Lung (tissue), 13 donors: ENCODE results near the gene C10orf95. TPM values are rescaled to one million over a fixed set of nuclear protein-coding genes. Genes with fewer than 3 reads are reported as not detected.

Experiments used
- ATAC-seq: fragments of 200-7000 bp; cut with Tn5 transposase; one replicate; pipeline ENCODE4 v1.9.1; 2020; ENCODE audit warnings: moderate number of reproducible peaks; ENCODE audit not compliant: insufficient read depth, low FRiP score
- DNase-seq, 3 donors: peaks; one replicate each; pipeline ENCODE4 v3.0.0-alpha.2; 2013 to 2017
- H3K27ac ChIP-seq, 2 donors: one replicate each; pipeline ENCODE4 v1.5.1; 2013; ENCODE audit warnings: mild to moderate bottlenecking in 2 of 2, moderate library complexity in 2 of 2, control low read depth in 1 of 2, inconsistent platforms in 1 of 2, low read depth in 1 of 2, low read length in 1 of 2
- H3K27me3 ChIP-seq, 3 donors: one replicate each; pipeline ENCODE4 v1.5.1; 2013; ENCODE audit warnings: low read length in 2 of 3; ENCODE audit not compliant: control insufficient read depth in 3 of 3, insufficient read depth in 3 of 3
- H3K36me3 ChIP-seq, 4 donors: one replicate each; pipeline ENCODE4 v1.5.1; 2013; ENCODE audit warnings: low read length in 4 of 4, mild to moderate bottlenecking in 1 of 4, moderate library complexity in 1 of 4; ENCODE audit not compliant: control insufficient read depth in 4 of 4, insufficient read depth in 4 of 4
- H3K4me1 ChIP-seq, 5 donors: one replicate each; pipeline ENCODE4 v1.5.1; 2013; ENCODE audit warnings: low read length in 5 of 5, mild to moderate bottlenecking in 2 of 5, moderate library complexity in 1 of 5; ENCODE audit not compliant: control insufficient read depth in 5 of 5, insufficient read depth in 5 of 5
- H3K4me3 ChIP-seq: one replicate; pipeline ENCODE4 v1.5.1; 2013; ENCODE audit warnings: mild to moderate bottlenecking, control low read depth, moderate library complexity
- H3K9ac ChIP-seq, 2 donors: one replicate each; pipeline ENCODE4 v1.5.1; 2013; ENCODE audit warnings: low read length in 2 of 2, control low read depth in 1 of 2; ENCODE audit not compliant: insufficient read depth in 1 of 2
- H3K9me3 ChIP-seq, 4 donors: one replicate each; pipeline ENCODE4 v1.5.1; 2013; ENCODE audit warnings: low read length in 3 of 4, mild to moderate bottlenecking in 1 of 4, moderate library complexity in 1 of 4; ENCODE audit not compliant: control insufficient read depth in 4 of 4, insufficient read depth in 3 of 4
- WGBS, 2 donors: extraction: QIAGEN DNeasy Blood & Tissue Kit; methylation state at CpG; one replicate each; pipeline ENCODE4 v1.1.7; 2013; 5-methylcytosine and 5-hydroxymethylcytosine counted together
- polyA plus RNA-seq, 2 donors: library from polyadenylated mRNA; stranded (reverse); fragments of 200-250 nt; gene quantifications; one replicate each; pipeline ENCODE4 v1.2.1, GENCODE V29; 2013
- small RNA-seq: library from RNA; depleted of rRNA; stranded (forward); fragments of <200 nt; gene quantifications from one replicate; pipeline ENCODE3, GENCODE V24; 2014; ENCODE audit warnings: low replicate concordance
- total RNA-seq, 2 donors: library from RNA; depleted of rRNA in 1 of 2; stranded (reverse); fragments of >200 nt in 1 of 2; gene quantifications; one replicate each; pipeline ENCODE4 v1.2.1, GENCODE V29; 2014 to 2021
- TF ChIP-seq, protein P1 (sequence below): IDR thresholded peaks from 2 replicates; pipeline ENCODE4 v1.5.1; 2012; ENCODE audit warnings: mild to moderate bottlenecking; ENCODE audit errors: control extremely low read depth, extremely low read depth
- donor health status: control.
- donor health status: control.
- donor health status: Bipolar disorder and iron deficiency.
- donor health status: healthy.
- donor health status: DM: yes; HTN: yes; CAD: no.

C10orf95 gene
- total and polyA plus RNA-seq, 4 donors = 3.9 to 20.4 (median 6.2) TPM

DNA sequence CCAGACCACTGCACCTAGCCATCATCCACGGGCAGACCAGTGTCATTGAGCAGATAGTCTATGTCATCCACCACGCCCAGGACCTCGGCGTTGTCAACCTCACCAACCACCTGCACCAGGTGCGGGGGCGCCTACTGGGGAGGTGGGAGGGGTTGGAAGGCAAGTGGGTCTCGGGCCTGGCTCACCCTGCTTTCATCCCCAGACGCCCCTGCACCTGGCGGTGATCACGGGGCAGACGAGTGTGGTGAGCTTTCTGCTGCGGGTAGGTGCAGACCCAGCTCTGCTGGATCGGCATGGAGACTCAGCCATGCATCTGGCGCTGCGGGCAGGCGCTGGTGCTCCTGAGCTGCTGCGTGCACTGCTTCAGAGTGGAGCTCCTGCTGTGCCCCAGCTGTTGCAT, 51.3 kb downstream of the C10orf95 start:
- DNase-seq (no peak), ATAC-seq (no peak)
- H3K9me3 ChIP-seq = no peaks in the 10 kb centered on the region
- H3K4me1 ChIP-seq = peaks cover 0 to 16% (median 9%) of the 10 kb centered on the region in 5 donors
- H3K4me3 ChIP-seq = no peak overlapping the region
- no peak overlapping the region for H3K27ac ChIP-seq
- WGBS, 2 donors = 89 to 94% methylated on average over 17 of the region's 17 CpGs
- peaks cover 0 to 36% (median 9%) of the 10 kb centered on the region in 4 donors for H3K36me3 ChIP-seq
- TF ChIP-seq, protein P1, sequence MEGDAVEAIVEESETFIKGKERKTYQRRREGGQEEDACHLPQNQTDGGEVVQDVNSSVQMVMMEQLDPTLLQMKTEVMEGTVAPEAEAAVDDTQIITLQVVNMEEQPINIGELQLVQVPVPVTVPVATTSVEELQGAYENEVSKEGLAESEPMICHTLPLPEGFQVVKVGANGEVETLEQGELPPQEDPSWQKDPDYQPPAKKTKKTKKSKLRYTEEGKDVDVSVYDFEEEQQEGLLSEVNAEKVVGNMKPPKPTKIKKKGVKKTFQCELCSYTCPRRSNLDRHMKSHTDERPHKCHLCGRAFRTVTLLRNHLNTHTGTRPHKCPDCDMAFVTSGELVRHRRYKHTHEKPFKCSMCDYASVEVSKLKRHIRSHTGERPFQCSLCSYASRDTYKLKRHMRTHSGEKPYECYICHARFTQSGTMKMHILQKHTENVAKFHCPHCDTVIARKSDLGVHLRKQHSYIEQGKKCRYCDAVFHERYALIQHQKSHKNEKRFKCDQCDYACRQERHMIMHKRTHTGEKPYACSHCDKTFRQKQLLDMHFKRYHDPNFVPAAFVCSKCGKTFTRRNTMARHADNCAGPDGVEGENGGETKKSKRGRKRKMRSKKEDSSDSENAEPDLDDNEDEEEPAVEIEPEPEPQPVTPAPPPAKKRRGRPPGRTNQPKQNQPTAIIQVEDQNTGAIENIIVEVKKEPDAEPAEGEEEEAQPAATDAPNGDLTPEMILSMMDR = no peak
- no peaks in the 10 kb centered on the region for H3K27me3 ChIP-seq
- peak overlapping the region; percentile 11 to 72 for H3K9ac ChIP-seq

Small RNA genes within 50 kb of the gene (small RNA-seq; reads per million reads assigned to genes)
- 1,718 reads per million, percentile 99 among the genes with 10 or more reads in this experiment for gene MIR146B

Other genes starting within 250 kb of the C10orf95 start
- gene ELOVL3, start 225.2 kb downstream of the C10orf95 start, total RNA-seq = 1 to 10 TPM in 1 of 2 donors, under 1 TPM in 1; 0.54 to 1.4 TPM
- 1 to 10 TPM in 1 of 2 donors, under 1 TPM in 1; 0.93 to 1.3 TPM for gene ELOVL3, start 225.2 kb downstream of the C10orf95 start, polyA plus RNA-seq
- not detected for gene PITX3, start 210.0 kb downstream of the C10orf95 start, total RNA-seq
- under 1 TPM in 1 of 2 donors, not detected in 1; 0.03 TPM for gene PITX3, start 210.0 kb downstream of the C10orf95 start, polyA plus RNA-seq
- 10 to 100 TPM; 34.0 to 48.5 TPM for gene GBF1, start 206.0 kb downstream of the C10orf95 start, total RNA-seq
- gene GBF1, start 206.0 kb downstream of the C10orf95 start, polyA plus RNA-seq = 10 to 100 TPM; 11.6 to 16.7 TPM
- gene NFKB2, start 55.8 kb downstream of the C10orf95 start, total RNA-seq = 10 to 100 TPM; 48.2 to 52.8 TPM
- gene NFKB2, start 55.8 kb downstream of the C10orf95 start, polyA plus RNA-seq = 100 to 1,000 TPM in 1 of 2 donors, 10 to 100 TPM in 1; 34.6 to 114 TPM
- gene PSD, start 32.8 kb downstream of the C10orf95 start, total RNA-seq = 1 to 10 TPM; 4.6 to 5.3 TPM
- 1 to 10 TPM; 1.1 to 1.9 TPM for gene PSD, start 32.8 kb downstream of the C10orf95 start, polyA plus RNA-seq
- gene FBXL15, start 30.7 kb downstream of the C10orf95 start, total RNA-seq = 10 to 100 TPM in 1 of 2 donors, 1 to 10 TPM in 1; 9.4 to 23.6 TPM
- 10 to 100 TPM; 13.7 to 40.4 TPM for gene FBXL15, start 30.7 kb downstream of the C10orf95 start, polyA plus RNA-seq
- gene CUEDC2, start 19.0 kb downstream of the C10orf95 start, total RNA-seq = 10 to 100 TPM; 33.4 to 46.0 TPM
- gene CUEDC2, start 19.0 kb downstream of the C10orf95 start, polyA plus RNA-seq = 10 to 100 TPM; 42.1 to 63.8 TPM
- 10 to 100 TPM; 88.9 to 96.0 TPM for gene ACTR1A, start 51.2 kb upstream of the C10orf95 start, total RNA-seq
- gene ACTR1A, start 51.2 kb upstream of the C10orf95 start, polyA plus RNA-seq = 10 to 100 TPM; 72.0 to 79.7 TPM
- 10 to 100 TPM; 14.0 to 14.8 TPM for gene SUFU, start 52.4 kb upstream of the C10orf95 start, total RNA-seq
- 1 to 10 TPM; 3.5 to 5.6 TPM for gene SUFU, start 52.4 kb upstream of the C10orf95 start, polyA plus RNA-seq
- gene TRIM8, start 192.9 kb upstream of the C10orf95 start, total RNA-seq = 100 to 1,000 TPM; 136 to 173 TPM
- gene TRIM8, start 192.9 kb upstream of the C10orf95 start, polyA plus RNA-seq = 100 to 1,000 TPM in 1 of 2 donors, 10 to 100 TPM in 1; 81.5 to 104 TPM